KOPT-K1 (cell line): ENCODE measurements around the gene LONRF2.
A peak's percentile ranks its signal among the peaks of the same experiment; 100 is the strongest.

ENCODE experiments used
- H3K27ac ChIP-seq: fragments of 200-600 bp; sonication (generic); 2 replicates; pipeline ENCODE4 v1.5.1; 2016; ENCODE audit warnings: antibody characterized with exemption, mild to moderate bottlenecking, low read depth, low read length; ENCODE audit not compliant: poor library complexity, severe bottlenecking
- H3K36me3 ChIP-seq: fragments of 200-600 bp; sonication (generic); 2 replicates; pipeline ENCODE4 v1.5.1; 2017; ENCODE audit warnings: antibody characterized with exemption, mild to moderate bottlenecking, low read length, moderate library complexity; ENCODE audit not compliant: insufficient read depth
- H3K9me3 ChIP-seq: fragments of 200-600 bp; sonication (generic); 2 replicates; pipeline ENCODE4 v1.5.1; 2017; ENCODE audit warnings: antibody characterized with exemption, low read length, mild to moderate bottlenecking; ENCODE audit not compliant: insufficient read depth, poor library complexity, severe bottlenecking

The LONRF2 gene

DNA sequence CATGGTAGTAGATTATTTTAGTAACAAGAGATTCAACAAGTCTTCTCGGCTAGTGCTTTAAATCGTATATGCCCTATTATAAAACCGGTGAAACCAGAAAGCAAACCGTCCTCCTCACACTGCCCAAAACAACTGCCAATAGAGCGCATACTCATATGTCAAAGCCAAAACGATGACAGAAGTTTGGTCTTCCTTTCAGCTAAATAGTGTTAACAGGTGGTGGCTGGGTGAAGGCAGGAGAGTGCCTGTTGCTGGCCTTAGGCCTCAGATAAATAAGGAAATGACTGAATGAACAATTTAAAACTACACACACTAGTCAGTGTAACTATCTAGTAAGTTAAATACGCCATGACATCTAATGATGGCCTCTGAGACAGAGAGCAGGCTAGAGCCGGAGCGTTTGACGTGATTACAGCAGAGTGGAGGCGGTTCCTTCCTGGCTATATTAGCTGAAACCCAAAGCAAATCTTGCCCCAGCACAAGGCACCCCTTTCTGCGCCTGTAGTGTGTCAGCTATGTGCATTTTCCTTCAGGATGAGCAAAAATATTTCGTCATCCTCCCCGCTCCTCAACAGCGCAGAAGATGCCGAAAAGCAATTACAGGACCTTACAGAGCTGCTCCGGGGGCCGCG is 1.6 kb downstream of the LONRF2 start:
- no peaks in the 10 kb centered on the region for H3K36me3 ChIP-seq
- H3K9me3 ChIP-seq = peaks cover 21% of the 10 kb centered on the region
- H3K27ac ChIP-seq = no peak overlapping the region

DNA sequence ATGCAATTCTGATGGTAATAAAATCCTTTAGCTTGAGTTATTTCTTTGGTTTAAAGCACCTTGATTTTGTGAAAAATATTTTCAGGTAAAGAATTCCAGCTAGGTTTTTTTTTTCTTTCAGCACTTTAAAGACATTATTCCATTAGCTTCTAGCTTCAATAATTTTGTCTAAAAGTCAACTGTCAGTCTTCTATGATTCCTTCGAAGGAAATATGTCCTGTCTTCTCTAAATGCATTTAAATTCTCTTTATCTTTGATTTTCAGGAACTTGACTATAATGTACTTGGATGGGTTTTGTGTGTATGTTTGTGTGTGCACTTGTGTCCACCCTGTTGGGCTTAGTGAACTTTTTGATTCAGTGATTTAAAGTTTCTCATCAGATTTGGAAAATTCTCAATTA is 4.7 kb downstream of the LONRF2 start:
- Histone ChIP-seq H3K27ac (no peak overlapping the region), H3K9me3 (peaks cover 21% of the 10 kb centered on the region), H3K36me3 (no peaks in the 10 kb centered on the region)

DNA sequence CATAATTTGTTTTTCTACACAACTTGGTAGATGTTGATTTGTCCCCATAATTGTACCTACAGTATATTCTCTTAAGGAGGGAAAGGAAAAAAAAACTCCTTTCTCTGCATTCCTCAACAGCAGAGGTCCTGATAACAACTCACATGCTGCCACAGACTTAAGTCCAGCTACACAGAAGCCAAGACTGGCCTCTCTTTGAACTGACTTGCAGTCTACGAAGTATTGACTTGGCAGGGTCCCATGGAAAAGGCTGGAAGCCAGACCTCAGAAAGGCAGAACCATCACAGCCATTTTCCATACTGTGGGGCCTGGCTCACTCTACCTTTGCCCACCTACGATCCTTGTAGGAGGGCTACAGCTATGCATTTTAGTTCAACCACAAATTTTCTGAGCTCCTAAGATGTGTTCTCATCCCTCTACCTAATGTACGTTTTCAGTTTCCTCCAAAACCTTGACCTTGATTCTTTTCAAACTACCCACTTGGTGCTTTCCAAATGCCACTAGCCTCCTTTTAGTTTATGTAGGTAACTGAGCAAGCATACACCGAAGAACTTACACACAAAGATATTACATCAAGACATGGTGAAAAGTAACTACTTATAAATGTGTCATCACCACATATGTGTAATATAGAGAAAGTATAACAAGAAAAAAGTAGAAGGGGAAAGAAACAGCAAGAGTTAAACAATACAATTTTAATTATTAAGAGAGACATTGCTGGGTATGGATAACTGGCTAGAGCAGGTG is 12.2 kb downstream of the LONRF2 start:
- Histone ChIP-seq H3K27ac (no peak overlapping the region), H3K9me3 (no peaks in the 10 kb centered on the region), H3K36me3 (no peaks in the 10 kb centered on the region)

DNA sequence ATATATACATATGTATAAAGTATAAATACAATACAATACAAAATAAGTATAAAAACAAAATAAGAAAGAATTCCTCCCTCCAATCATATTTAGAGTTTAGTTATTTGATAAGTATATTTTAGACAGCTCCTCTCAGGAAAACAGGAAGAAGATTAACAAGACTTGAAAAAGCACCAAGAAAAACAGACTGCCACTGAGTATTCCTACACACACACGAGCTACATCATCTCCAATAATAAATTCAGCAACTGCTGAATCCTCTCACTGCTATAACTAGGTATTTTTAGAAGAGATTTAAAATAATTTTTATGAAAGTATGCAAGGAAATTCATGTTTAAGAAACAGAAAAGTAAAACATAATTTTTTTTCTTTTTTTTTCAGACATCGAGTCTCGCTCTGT is 13.0 kb downstream of the LONRF2 start:
- no peaks in the 10 kb centered on the region for H3K36me3 ChIP-seq
- H3K27ac ChIP-seq = no peak overlapping the region

DNA sequence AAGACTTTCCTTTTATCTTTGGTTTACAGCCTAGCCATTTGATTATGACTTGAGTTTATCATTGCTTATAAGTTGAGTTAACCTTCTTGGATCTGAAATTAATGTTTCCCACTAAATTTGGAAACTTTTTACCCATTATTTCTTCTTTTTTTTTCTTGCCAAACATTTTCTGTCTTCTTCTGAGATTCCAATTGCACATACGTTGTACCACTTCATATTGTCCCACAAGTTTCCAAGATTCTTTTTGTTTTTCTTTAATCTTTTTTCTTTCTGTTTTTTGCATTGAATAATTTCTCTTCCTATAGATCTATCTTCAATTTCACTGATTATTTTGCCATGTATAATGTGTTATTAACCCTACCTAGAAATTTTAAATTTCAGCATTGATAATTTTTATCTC is 18.6 kb downstream of the LONRF2 start:
- no peaks in the 10 kb centered on the region for H3K36me3 ChIP-seq

More for the DNA sequence above, 13.0 kb downstream of the LONRF2 start:
- peaks cover 1% of the 10 kb centered on the region for H3K9me3 ChIP-seq

DNA sequence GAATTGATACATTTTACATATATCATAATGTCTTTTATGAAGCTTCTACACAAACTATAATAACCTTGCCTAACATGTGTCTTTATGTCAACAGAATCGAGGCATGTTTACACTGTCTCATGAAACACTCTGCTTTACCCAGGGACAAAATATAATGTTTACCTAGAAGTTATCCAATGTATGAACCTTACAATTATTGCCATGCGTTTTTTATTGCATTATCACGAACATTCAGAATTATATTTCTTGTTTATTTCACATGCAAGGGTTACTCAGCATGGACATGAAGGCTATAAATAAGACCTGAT is 19.8 kb downstream of the LONRF2 start:
- peaks cover 9% of the 10 kb centered on the region for H3K9me3 ChIP-seq
- no peaks in the 10 kb centered on the region for H3K36me3 ChIP-seq
- no peak overlapping the region for H3K27ac ChIP-seq

More for the DNA sequence above, 18.6 kb downstream of the LONRF2 start:
- peaks cover 9% of the 10 kb centered on the region for H3K9me3 ChIP-seq
- no peak overlapping the region for H3K27ac ChIP-seq

DNA sequence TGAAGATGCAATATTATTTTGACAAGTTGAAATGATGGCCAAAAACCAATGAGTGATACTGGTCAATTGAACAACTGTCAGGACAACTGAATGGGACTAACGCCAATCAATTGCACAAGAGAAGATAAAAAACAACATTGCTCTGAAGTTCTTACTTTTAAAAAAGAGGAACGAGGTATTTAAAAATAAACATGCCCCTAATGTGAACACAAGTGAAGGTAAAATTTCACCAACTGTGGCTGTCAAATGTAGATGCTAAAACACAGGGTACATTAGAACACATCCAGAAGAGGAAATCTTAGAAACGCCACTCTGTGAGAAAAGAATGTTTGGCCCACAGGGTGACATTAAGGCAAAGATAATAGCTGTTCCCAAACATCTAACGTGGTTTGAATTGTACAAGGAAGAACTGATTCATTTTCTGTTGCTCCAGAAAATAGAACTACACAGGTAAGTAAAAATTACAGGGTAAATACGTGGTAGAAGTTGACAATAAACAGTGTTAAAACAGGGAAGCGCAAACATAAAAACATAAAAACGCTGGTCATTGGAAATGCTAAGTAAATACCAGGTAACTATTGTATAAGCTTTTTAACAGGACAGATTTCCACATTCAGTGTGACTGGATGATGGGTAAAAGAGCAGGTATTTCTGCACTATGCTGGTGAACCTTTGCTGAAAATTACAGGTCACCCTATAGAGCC is 20.3 kb downstream of the LONRF2 start:
- peaks cover 9% of the 10 kb centered on the region for H3K9me3 ChIP-seq
- H3K27ac ChIP-seq = no peak overlapping the region
- H3K36me3 ChIP-seq = no peaks in the 10 kb centered on the region

DNA sequence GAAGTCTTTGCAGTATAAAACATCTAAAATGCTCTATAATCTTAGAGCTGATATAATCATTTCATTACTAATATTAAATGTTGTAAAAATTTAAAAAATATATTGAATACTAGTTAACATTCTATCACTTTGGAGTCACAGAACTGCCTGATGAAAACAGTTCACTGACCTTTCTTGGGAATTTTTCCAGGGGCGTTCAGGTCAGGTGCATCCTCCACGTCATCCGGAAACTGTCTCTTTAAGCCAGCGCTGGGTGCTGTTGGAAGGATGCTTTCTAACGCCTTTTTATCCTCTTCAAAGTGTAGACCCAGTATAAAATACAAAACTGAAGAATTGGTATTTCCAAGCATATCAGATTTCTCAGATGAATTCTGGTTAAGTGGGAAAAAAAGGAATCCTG is 22.8 kb downstream of the LONRF2 start:
- peaks cover 9% of the 10 kb centered on the region for H3K9me3 ChIP-seq
- H3K36me3 ChIP-seq = no peaks in the 10 kb centered on the region
- H3K27ac ChIP-seq = no peak overlapping the region

DNA sequence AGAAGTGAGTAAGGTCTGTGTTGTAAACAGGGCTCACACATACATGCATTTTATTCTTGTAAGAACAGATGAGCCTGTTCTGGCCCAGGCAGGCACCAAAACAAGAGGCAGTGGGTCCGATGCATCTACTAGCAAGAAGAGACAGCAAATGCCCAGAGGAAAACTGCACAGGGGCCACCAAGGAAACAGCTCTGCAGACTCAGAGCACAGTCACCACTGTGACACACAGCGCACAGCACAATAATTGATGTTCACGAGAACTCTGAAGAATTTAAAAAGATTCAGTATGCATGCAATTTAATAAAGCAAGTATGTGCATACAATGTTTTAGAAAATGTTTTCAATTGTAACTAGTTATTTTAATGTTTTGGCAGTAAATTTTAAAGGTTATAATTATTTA is 24.8 kb downstream of the LONRF2 start:
- no peaks in the 10 kb centered on the region for H3K9me3 ChIP-seq

DNA sequence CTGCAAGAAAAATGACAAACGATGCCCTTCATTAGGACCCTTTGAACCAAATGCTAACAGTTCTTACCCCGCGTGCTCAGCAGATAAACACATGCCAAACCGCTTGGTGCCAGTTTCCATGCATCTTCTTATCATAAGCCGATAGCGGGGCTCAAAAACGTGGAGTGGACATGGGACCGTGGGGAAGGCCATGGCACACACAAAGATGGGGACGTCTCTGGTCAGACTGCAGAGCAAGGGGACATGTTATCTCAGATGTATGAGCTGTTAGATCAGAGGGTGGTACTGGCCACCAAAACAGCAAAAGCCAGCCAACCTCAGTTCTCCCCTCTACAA is 28.2 kb downstream of the LONRF2 start:
- H3K27ac ChIP-seq = no peak overlapping the region
- no peaks in the 10 kb centered on the region for H3K36me3 ChIP-seq
- H3K9me3 ChIP-seq = no peaks in the 10 kb centered on the region

More for the DNA sequence above, 24.8 kb downstream of the LONRF2 start:
- H3K27ac ChIP-seq = no peak overlapping the region
- no peaks in the 10 kb centered on the region for H3K36me3 ChIP-seq

DNA sequence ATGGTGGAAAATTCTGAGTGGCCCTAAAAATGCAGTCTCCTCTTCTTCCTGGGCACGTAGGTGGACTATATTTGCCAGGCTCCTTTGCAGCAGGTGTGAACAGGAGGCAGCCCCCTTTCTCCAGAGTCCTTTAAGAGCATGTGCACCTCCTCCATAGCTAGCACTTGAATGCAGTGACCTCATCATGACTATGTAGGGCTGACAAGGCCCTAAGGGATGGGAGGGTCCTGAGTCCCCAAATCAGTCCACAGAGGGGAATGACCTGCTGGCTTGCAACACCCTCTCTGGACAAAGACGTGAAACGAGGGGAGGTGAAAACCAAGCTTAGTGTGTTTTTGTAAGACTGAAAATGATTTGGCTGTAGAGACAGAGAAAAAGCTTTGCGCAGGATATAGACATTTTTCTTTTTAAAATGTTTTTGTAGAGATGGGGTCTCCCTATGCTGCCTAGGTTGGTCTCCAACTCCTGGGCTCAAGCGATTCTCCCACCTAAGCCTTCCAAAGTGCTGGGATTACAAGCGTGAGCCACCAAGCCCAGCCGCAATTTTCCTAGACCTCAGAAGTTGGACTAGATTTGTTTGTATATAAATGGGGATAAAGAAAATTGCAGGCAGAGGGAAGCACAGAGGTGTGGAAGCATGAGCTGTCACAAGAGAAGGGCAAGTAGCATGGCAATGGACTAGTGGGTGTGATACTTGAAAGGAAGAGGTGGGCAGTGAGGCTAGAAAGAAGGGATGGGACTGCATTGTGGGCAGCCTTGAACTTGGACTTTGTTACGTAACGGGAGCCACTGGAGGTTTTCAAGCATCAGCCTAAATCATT is 28.8 kb downstream of the LONRF2 start:
- Histone ChIP-seq H3K9me3 (no peaks in the 10 kb centered on the region), H3K36me3 (no peaks in the 10 kb centered on the region), H3K27ac (no peak overlapping the region)

DNA sequence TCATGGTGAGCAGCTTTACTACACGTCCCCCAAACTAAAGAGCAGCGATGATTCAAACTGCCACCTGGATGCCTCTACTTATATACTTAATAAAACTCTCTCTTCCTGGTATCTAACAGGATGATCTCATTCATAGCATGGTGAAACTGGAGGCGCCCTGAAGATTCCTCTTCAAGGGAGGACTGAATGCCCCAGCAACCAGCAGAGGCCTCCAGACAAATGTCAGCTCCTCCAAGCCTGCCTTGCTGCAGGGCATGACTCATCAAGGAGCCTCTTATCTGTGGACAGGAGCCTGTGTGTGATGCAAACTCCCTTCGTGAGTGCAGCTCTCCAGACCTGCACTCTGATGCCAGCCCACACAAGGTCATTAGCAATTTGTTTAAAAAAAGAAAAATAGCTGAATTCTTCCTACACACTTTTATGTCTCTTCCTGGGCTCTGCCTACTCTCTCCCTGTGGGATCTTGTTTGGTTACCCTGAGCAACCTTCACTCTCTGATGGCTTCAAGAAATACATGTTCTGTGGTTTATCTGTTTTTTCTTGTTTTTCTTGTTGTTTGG is 30.2 kb downstream of the LONRF2 start:
- Histone ChIP-seq H3K36me3 (no peaks in the 10 kb centered on the region), H3K27ac (peak overlapping the region; percentile 73)

DNA sequence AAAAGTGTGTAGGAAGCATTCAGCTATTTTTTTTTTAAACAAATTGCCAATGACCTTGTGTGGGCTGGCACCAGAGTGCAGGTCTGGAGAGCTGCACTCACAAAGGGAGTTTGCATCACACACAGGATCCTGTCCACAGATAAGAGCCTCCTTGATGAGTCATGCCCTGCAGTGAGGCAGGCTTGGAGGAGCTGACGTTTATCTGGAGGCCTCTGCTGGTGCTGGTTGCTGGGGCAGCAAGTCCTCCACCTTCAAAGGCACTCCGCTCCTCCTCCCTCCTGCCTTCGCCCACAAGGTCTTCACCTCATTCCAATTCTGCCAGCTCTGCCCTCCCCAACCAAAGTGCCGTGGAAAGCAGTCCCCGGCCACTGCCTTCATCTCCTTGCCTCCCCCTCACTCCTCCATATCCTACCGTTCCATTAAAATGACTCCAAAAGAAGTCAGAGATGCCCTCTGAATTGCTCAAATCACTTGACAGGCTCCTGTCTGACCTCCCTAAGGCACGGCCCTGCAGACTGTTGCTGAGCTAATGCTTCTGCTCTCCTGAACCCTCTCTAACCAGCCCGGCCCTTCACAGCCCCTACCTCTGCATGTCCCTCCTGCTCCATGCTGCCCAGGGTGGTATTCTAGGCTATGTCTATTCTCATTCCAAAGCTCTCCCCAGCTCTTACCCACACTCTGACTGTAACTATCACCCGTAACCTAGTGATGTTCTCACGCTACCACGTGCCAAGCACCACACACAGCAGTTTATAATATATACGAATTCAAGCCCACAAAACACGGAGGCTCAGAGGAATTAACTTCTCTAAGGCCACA is 30.9 kb downstream of the LONRF2 start:
- peak overlapping the region; percentile 73 for H3K27ac ChIP-seq
- H3K36me3 ChIP-seq = no peaks in the 10 kb centered on the region
- H3K9me3 ChIP-seq = no peaks in the 10 kb centered on the region

More for the DNA sequence above, 30.2 kb downstream of the LONRF2 start:
- no peaks in the 10 kb centered on the region for H3K9me3 ChIP-seq

DNA sequence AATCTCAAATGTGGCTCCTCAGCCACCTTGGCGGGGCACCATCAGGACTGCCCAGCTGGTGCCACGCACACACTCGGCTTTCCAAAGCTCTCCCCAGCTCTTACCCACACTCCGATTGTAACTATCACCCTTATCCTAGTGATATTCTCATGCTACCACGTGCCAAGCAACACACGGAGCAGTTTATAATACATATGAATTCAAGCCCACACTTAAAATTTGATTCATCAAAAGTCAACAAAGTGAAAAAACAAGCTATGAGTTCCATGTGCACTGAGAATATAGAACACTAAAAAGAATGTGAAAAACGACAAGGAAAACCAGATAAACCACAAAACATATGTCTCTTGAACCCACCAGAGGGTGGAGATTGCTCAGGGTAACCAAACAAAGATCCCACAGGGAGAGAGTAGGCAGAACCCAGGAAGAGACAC is 31.6 kb downstream of the LONRF2 start:
- H3K9me3 ChIP-seq = no peaks in the 10 kb centered on the region
- peak overlapping the region; percentile 73 for H3K27ac ChIP-seq
- no peaks in the 10 kb centered on the region for H3K36me3 ChIP-seq
